ENCODE results near the gene LRP2.

GRCh38 chr2:169200756-169201155 is 161.6 kb downstream of the LRP2 start:
- TF ChIP-seq YY1 (IDR thresholded peaks at IDR 0.05; ENCODE audit: insufficient read depth, insufficient read length): no peak
- no peak for TF ChIP-seq ZNF274 (IDR thresholded peaks at IDR 0.05; ENCODE audit: low read depth, low read length)
